Activated CD4-positive, alpha-beta T cell treated with anti-CD3 and anti-CD28 coated beads, Interleukin-10, Interleukin-2, amounts not matched to agents 100 ng/mL and 50 ng/mL, durations not matched to agents 16 hours and 8 hours (primary cell): ENCODE results near the gene HMX1.

Source experiments
- DNase-seq: peaks from one replicate; pipeline ENCODE4 v3.0.0-alpha.2; 2020

Gene HMX1

DNA sequence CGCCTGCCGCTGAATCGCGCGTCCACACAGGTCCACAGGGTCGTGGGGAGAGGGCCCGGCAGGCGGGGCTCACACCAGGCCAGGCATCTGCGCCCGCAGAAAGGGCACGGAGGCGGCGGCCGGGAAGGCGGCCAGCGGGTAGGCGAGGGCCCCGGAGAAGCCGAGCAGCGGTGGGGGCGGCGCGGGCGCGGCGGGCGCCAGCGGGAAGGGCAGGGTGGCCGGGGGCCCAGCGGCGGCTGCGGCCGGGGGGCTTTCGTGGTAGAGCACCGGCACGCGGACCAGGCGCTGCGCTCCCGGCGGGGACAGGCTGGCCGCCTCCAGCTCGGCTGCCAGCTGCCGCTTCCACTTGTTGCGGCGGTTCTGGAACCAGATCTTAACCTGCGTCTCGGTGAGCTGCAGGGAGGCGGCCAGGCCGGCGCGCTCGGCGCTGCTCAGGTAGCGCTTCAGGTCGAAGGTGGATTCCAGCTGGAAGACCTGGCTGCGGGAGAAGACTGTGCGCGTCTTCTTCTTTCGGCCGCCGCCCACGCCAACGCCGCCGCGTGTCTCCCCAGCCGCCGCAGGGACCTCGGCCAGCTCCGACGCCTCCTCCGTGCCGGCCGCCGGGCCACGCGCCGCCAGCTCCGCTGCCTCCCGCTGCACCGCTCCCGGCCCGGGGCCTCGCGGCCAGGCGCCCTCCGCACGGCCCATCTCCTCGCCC, 3.9 kb downstream of the HMX1 start:
- no peak for DNase-seq

DNA sequence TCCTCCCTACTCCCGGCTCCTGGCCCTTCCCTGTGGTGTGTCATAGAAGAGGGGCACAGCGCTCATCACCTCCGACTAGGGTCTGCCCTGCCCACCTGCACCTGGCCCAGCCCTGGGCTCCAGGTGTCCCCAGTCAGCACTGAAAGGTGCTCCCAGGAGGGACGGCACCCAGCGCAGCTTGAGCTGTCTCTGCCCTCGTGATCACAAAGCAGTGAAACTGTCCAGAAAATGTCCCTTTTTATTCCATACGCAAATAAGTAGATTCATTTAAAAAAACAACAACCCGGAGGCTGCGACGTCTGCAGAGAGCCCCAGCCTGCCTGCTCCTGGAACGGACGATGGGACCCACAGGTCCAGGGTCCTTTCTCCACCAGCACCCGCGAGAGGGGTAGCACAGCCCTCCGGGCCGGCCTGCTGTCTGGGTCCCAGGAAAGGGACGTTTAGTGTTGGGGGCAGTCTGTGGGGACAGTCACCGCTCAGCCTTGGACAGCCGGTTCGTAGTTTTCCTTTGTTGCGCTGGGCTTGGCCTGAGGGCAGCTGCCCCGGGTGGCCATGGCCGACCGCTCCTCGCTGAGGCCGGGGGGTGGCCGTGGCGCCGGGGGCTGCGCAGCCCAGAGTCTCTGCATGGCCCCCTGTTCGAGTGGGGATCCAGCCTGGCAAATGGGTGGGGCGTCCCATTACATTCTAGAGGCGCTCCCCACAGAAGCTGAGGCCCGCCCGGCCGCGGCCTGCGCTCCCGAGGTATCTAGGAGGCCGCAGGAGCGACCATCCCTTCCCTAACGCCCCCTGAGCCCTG, 4.6 kb downstream of the HMX1 start:
- no peak for DNase-seq

GRCh38 chr4:8866421-8866820, 5.2 kb downstream of the HMX1 start:
- no peak for DNase-seq

GRCh38 chr4:8865681-8866310, 5.8 kb downstream of the HMX1 start:
- DNase-seq: no peak

DNA sequence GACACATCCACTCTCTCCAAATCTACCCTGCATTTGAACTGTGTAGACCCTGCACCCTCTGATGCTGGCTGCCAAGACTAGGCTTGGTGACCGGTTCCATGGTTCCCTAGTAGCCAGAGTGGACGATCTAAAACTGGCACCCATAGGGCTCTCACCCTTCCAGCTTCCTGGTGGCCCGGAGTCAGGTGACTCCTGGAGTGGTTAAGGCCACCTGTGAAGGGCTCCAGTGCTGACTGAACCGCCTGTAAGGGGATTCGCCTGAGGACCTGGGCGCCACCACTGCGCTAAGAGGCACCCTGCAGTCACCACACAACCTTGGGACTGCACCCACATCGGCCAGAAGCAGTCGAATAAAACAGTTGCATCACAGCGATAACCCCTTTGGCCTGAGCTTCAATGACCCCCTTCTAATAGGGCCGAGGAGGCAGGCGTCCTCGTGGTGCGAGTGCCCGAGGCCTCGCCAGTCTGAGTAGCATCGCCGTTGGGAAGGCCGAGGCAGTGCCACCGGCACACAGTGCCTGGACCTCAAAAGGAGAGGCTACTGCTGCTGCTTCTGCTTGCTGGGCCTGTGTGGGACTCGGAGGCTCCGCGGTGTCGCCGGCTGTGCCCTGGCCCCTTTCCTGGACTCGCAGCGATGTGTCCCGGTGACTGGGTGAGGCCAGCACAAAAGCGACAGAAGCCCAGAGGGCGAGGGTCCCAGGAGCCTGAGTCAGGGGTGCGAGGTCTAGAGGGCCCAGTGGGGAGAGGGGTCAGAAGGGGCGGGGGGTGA, 6.5 kb downstream of the HMX1 start:
- DNase-seq: no peak

GRCh38 chr4:8863686-8864682, 7.7 kb downstream of the HMX1 start:
- DNase-seq: no peak

DNA sequence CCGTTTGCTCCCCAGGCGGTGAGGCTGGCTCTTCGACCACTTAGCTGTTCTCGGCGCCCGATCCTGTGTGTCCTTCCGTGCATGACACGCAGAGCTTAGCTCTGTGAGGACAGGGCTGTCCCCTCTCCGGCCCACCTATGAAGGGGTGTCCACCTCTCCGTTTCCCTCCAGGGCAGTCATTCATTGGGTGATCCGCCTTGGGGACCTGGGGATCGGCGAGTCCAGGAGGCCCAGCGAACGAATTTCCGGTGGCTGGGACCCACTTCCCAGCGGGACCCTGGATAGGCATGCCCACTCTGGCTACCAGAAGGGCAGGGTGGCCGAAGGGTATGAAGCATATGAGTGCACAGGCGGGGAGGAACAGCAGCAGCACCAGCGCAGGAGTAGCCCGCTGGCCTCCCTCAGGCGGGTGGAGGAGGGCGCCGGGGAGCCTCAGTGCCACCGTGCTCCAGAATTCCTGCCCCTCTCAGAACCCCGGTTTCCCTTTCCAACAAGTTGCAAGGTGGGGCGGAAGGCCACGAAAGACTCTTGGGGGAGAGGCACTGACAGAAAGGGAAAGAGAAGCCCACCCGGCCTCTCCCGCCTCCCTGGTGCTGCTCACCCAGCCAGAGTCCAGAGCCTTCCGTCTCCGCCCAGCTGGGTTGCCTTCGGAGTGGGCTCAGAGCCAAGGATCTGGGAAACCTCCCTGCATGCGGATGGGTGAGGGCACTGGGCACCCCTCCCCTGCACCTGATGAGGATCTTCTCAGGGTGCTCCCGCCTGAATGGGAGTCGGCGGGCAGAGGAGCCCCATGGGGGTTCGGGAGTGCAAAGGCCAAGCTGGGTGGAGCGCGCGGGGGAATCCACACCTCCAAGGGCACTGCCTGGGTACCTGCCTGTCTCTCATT, 8.6 kb downstream of the HMX1 start:
- no peak for DNase-seq

- DNase-seq: no peak
Observed at GRCh38 chr4:8862334-8862733, 9.3 kb downstream of the HMX1 start.

DNA sequence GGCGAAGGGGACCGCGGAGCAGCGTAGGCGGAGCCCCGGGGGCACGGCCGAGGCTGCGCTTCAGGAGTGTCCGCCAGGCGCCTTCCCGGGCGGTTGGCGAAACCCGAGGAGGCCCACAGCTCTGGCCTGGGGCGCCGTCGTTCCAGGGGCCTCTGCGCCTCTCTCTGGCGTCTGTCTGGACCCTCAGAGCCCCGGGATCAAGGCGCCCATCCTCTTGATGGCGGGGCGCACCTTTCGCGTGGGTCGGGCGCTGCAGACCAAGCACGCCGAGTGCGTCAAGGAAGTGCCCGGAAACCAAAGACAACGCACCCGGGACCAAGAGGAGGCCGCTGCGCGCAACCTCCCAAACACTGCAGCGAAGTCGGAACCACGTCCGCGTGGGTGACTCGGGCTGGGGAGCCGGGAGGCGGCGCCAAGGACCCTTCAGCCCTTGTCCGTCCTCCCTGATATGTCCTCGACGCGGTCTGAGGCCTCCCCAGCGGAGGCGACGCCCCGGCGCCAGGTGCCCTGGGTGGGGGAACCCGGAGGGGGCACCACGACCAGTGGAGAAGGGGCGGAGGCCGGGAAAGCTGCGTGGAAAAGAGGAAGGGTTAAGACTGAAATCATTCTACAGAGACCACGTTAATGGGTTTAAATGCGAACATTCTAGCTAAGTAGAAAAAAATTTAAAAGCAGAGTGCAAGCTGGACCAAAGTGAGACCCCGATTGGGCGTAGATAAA, 9.9 kb downstream of the HMX1 start:
- DNase-seq: no peak

- no peak for DNase-seq
Observed at GRCh38 chr4:8860892-8861575, 10.6 kb downstream of the HMX1 start.

DNA sequence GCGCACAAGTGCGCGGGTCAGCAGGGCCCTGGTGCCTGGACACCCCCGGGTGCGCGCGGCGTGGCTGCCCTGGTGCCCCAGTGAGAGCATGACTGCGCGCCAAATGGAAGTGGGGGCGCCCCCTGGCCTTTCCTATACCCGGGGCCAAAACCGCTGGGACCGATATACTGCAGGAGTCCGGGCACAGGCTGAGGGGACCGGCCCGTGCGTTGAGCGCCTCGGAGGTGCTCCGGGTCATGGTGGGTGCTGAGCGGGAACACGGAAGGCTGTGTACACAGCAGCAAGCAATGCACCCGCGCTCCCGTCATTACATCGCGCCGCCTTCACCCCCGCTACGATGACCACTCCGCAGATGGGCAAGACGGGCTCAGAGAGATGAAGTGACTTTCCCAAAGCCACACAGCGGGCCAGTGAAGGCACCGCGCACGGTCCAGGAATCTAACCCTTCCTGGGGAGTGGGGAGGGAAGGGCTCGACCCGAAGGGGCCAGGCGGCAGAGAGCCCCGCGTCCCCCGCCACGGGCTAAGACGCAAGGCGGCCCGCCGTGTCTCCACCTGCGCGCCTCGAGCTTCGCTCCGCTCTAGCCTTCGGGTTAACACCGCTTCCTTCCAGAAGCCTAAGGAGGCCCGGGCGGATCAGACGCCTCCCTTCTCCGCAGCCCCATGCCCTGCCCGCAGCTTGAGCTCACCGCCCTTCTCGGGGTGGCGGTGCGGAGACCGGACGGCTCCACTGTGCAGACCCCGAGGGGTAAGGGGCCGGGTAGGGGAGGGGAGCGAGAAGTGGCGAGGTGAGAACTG, 11.3 kb downstream of the HMX1 start:
- DNase-seq: no peak

- no peak for DNase-seq
Observed at GRCh38 chr4:8859550-8860095, 12.0 kb downstream of the HMX1 start.

GRCh38 chr4:8858701-8859210, 12.9 kb downstream of the HMX1 start:
- no peak for DNase-seq

GRCh38 chr4:8857766-8858700, 13.6 kb downstream of the HMX1 start:
- DNase-seq: peak; percentile 21

GRCh38 chr4:8856835-8857621, 14.6 kb downstream of the HMX1 start:
- DNase-seq: no peak

DNA sequence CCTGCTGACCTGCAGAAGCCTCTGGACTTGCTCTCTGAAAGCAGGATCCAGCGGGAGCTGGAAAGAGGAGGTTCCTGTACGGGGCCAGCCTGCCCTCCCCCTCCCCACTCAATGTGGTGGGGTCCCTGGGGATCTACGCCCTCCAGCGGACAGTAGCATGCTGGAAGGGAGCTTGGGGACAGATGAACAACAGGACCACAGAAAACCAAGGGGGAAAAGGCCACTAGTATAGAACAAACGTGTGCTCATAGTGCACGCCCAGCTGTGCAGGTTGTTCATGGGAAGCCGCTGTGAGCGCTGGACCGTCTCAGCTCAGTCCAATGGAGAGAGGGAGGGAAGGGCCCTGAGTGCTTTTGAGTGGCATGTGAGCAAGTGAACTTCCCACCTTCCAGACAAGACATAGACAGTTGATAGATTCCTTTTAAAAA, 15.8 kb downstream of the HMX1 start:
- no peak for DNase-seq
